K562 (cell line): Measurements from ENCODE around the gene ADAMTSL3. TPM values are rescaled to one million over a fixed set of nuclear protein-coding genes. Genes with fewer than 3 reads are reported as not detected.

Experiments
- ATAC-seq: fragments of 200-7000 bp; cut with Tn5 transposase; 3 replicates; pipeline ENCODE4 v1.9.1; 2020; ENCODE audit warnings: moderate library complexity
- BruUV-seq: library from RNA; stranded (reverse); fragments of 400-500 nt; replicated peaks from 2 replicates; lab custom pipeline; 2021; lab: Mats Ljungman, UMichigan
- CTCF ChIA-PET: fragments of 300-600 bp; formaldehyde crosslinking; extraction: SDS; loops from one replicate; lab custom pipeline; 2021; ENCODE audit warnings: low intra/inter-chr PET ratio; lab: Yijun Ruan, JAX
- POLR2A ChIA-PET: fragments of 300-600, 350-650 bp; sonication (Branson Sonifier 250); formaldehyde crosslinking; extraction: SDS; loops from one replicate; lab custom pipeline; 2021; ENCODE audit warnings: antibody characterized with exemption, inconsistent platforms; lab: Yijun Ruan, JAX
- DNase-seq, 4 experiments: peaks; one replicate each; pipeline versions ENCODE4 v3.0.0 to v3.0.0-alpha.2; 2011 to 2018; ENCODE audit warnings: low spot score in 3 of 4, mixed read lengths in 3 of 4; ENCODE audit errors: extremely low read depth in 1 of 4
- FAIRE-seq: peaks from 2 replicates; lab custom pipeline; 2011; peaks lifted over from hg19 to GRCh38; lab: Jason Lieb, UNC
- H2AFZ ChIP-seq: 2 replicates; pipeline ENCODE4 v1.6.0; 2011; ENCODE audit warnings: low read depth, low read length, control low read depth, inconsistent platforms
- H3K27ac ChIP-seq: fragments of 200-600 bp; 3 replicates; pipeline ENCODE4 v1.8.0; 2011; ENCODE audit warnings: low read depth, mild to moderate bottlenecking, control low read depth, inconsistent platforms, low read length, moderate library complexity, mixed read lengths; ENCODE audit errors: extremely low read depth
- H3K27me3 ChIP-seq, 2 experiments: fragments of 300-600 bp in 1 of 2; 2 replicates in 1 of 2; 3 replicates in 1 of 2; pipeline versions ENCODE4 v1.6.0 to v1.8.0; 2011; ENCODE audit warnings: inconsistent platforms in 2 of 2, low read length in 2 of 2, mild to moderate bottlenecking in 1 of 2, mixed read lengths in 1 of 2, moderate library complexity in 1 of 2; ENCODE audit not compliant: control insufficient read depth in 2 of 2, insufficient read depth in 2 of 2
- H3K36me3 ChIP-seq: fragments of 300-600 bp; 3 replicates; pipeline ENCODE4 v1.8.0; 2011; ENCODE audit warnings: mild to moderate bottlenecking, low read length, inconsistent platforms; ENCODE audit not compliant: control insufficient read depth, insufficient read depth
- H3K4me1 ChIP-seq, 2 experiments: fragments of 200-600 bp in 1 of 2; replicated peaks in 1 of 2; 2 replicates in 1 of 2; 3 replicates in 1 of 2; pipeline versions ENCODE4 v1.5.1 to v1.8.0; 2011; ENCODE audit warnings: inconsistent platforms in 2 of 2, low read length in 2 of 2, mild to moderate bottlenecking in 1 of 2, mixed read lengths in 1 of 2, moderate library complexity in 1 of 2; ENCODE audit not compliant: control insufficient read depth in 2 of 2, insufficient read depth in 2 of 2
- H3K4me2 ChIP-seq: 2 replicates; pipeline ENCODE4 v1.6.1; 2011; ENCODE audit warnings: low read length, control low read depth, inconsistent platforms, mixed read lengths; ENCODE audit not compliant: insufficient read depth
- H3K4me3 ChIP-seq: fragments of 200-600 bp; sonication (generic), shearing (Covaris generic); 2 replicates; pipeline ENCODE4 v1.5.1; 2016; ENCODE audit warnings: control low read depth, inconsistent platforms
- H3K79me2 ChIP-seq: fragments of 200-600 bp; 3 replicates; pipeline ENCODE4 v1.8.0; 2011; ENCODE audit warnings: low read length, inconsistent platforms; ENCODE audit not compliant: control insufficient read depth, insufficient read depth
- H3K9ac ChIP-seq, 2 experiments: 2 replicates each; pipeline versions ENCODE4 v1.6.0 to v1.6.1; 2011; ENCODE audit warnings: low read depth in 2 of 2, low read length in 2 of 2, control low read depth in 1 of 2, inconsistent platforms in 1 of 2, mild to moderate bottlenecking in 1 of 2, mixed read lengths in 1 of 2; ENCODE audit not compliant: insufficient read depth in 1 of 2
- H3K9me1 ChIP-seq: one replicate; pipeline ENCODE4 v1.6.0; 2011; ENCODE audit warnings: inconsistent platforms, mild to moderate bottlenecking, low read length, moderate library complexity; ENCODE audit not compliant: control insufficient read depth, insufficient read depth
- H3K9me3 ChIP-seq: replicated peaks from 2 replicates; pipeline ENCODE4 v1.5.1; 2011; ENCODE audit warnings: low read depth, low read length, inconsistent platforms; ENCODE audit not compliant: control insufficient read depth, insufficient read depth
- H4K20me1 ChIP-seq: replicated peaks from 2 replicates; pipeline ENCODE4 v1.6.1; 2011; ENCODE audit warnings: low read length, inconsistent platforms, mixed read lengths; ENCODE audit not compliant: control insufficient read depth, insufficient read depth
- CEBPB ChIP-seq: fragments of 450-650 bp; IDR thresholded peaks from 2 replicates; pipeline ENCODE4 v1.6.1; 2016; ENCODE audit warnings: missing genetic modification characterization, missing compliant biosample characterization
- CGGBP1 ChIP-seq: fragments of 250-450 bp; sonication (Bioruptor Pico); IDR thresholded peaks from 2 replicates; pipeline ENCODE4 v1.9.0; 2021; ENCODE audit warnings: mild to moderate bottlenecking
- CREB3L1 ChIP-seq: fragments of 450-650 bp; IDR thresholded peaks from 2 replicates; pipeline ENCODE4 v1.6.1; 2014; ENCODE audit warnings: low read depth, mild to moderate bottlenecking, moderate library complexity, borderline replicate concordance
- DIDO1 ChIP-seq: fragments of 450-650 bp; IDR thresholded peaks from 2 replicates; pipeline ENCODE4 v1.6.1; 2016; ENCODE audit warnings: low read depth, missing biosample characterization, missing genetic modification characterization
- DLX4 ChIP-seq: fragments of 250-450 bp; sonication (Bioruptor Pico); IDR thresholded peaks from 2 replicates; pipeline ENCODE4 v1.6.1; 2021; ENCODE audit warnings: mild to moderate bottlenecking
- FIP1L1 ChIP-seq: fragments of 200-400 bp; formaldehyde crosslinking; IDR thresholded peaks from 2 replicates; pipeline ENCODE4 v1.6.1; 2018; ENCODE audit warnings: mild to moderate bottlenecking, low read depth, low read length; ENCODE audit not compliant: poor library complexity, severe bottlenecking
- HNRNPUL1 ChIP-seq: fragments of 200-400 bp; formaldehyde crosslinking; IDR thresholded peaks from 2 replicates; pipeline ENCODE4 v1.6.1; 2017; ENCODE audit warnings: low read length
- NFE2L1 ChIP-seq: fragments of 450-650 bp; IDR thresholded peaks from 2 replicates; pipeline ENCODE4 v1.6.1; 2016; ENCODE audit warnings: missing genetic modification characterization, low read depth, mild to moderate bottlenecking, missing compliant biosample characterization, moderate library complexity, borderline replicate concordance
- RBM34 ChIP-seq: fragments of 200-400 bp; formaldehyde crosslinking; IDR thresholded peaks from 2 replicates; pipeline ENCODE4 v1.6.1; 2018; ENCODE audit warnings: low read length, borderline replicate concordance; ENCODE audit not compliant: insufficient read depth
- RNF2 ChIP-seq: sonication (generic); IDR thresholded peaks from 2 replicates; pipeline ENCODE4 v1.6.1; 2016
- SNIP1 ChIP-seq: fragments of 450-650 bp; IDR thresholded peaks from 2 replicates; pipeline ENCODE4 v1.7.1; 2017; ENCODE audit warnings: low read depth, mild to moderate bottlenecking
- THAP12 ChIP-seq: fragments of 250-450 bp; sonication (Bioruptor Pico); IDR thresholded peaks from 2 replicates; pipeline ENCODE4 v1.9.0; 2021; ENCODE audit warnings: mild to moderate bottlenecking, inconsistent platforms
- ZNF165 ChIP-seq: fragments of 250-450 bp; sonication (Bioruptor Pico); IDR thresholded peaks from 2 replicates; pipeline ENCODE4 v1.4.0; 2020; ENCODE audit warnings: borderline replicate concordance
- ZNF695 ChIP-seq: fragments of 450-650 bp; formaldehyde crosslinking; IDR thresholded peaks from 2 replicates; pipeline ENCODE4 v1.4.0; 2020; ENCODE audit warnings: mild to moderate bottlenecking, moderate library complexity
- WGBS: fragments of 100-300 bp; shearing (Covaris generic); methylation state at CpG from one replicate; pipeline ENCODE4 v1.1.6; 2016; ENCODE audit warnings: low coverage, mixed read lengths; ENCODE audit not compliant: insufficient coverage; ENCODE audit errors: missing lambda C conversion rate; 5-methylcytosine and 5-hydroxymethylcytosine counted together
- in situ Hi-C: fragments of 300-500 bp; cut with MboI; formaldehyde crosslinking; loops from 4 replicates; pipeline ENCODE4 v1.15.0; 2018; ENCODE audit warnings: inconsistent platforms, mixed read lengths
- intact Hi-C: fragments of 100-400 bp; cut with micrococcal nuclease; formaldehyde crosslinking; loops from 2 replicates; pipeline ENCODE4 v1.14.2; 2022
- polyA plus RNA-seq, 8 experiments: library from polyadenylated mRNA; depleted of rRNA in 4 of 8; stranded (reverse) in 5 of 8; unstranded in 3 of 8; fragments of >200 nt; fragmentation: Nextera tagmentation in 2 of 8; fragmentation: Illumina TruSeq in 1 of 8; extraction: Ambion mirVana in 2 of 8; extraction: Trizol in 1 of 8; gene quantifications; 2 replicates each; pipeline versions ENCODE4 v1.2.1 to v1.2.3, GENCODE V29; 2011 to 2014; ENCODE audit warnings: inconsistent platforms in 1 of 8, missing spikeins in 1 of 8
- total RNA-seq, 7 experiments: library from RNA; depleted of rRNA in 6 of 7; stranded (reverse); fragments of >200 nt in 6 of 7; fragmentation: Illumina TruSeq in 2 of 7; extraction: Trizol in 2 of 7; gene quantifications; 2 replicates each; pipeline versions ENCODE4 v1.2.1 to v1.2.3, GENCODE V29; 2011 to 2021; ENCODE audit warnings: low replicate concordance in 1 of 7

ADAMTSL3 gene
- total and polyA plus RNA-seq, 9 of the 15 experiments (the other 6 are each of a cell fraction or from before 2014, with no cell fraction given): 0.01 to 0.18 (median 0.07) TPM; not detected in 3

- Histone ChIP-seq H3K79me2 (no peaks in the 10 kb centered on the region), H3K27me3 (no peaks in the 10 kb centered on the region), H2AFZ (no peak overlapping the region), H3K4me3 (no peak overlapping the region), H3K4me2 (no peak overlapping the region), H3K9me1 (no peaks in the 10 kb centered on the region), H3K9me3 (no peaks in the 10 kb centered on the region), H3K36me3 (no peaks in the 10 kb centered on the region), H3K27ac (no peak overlapping the region), H4K20me1 (no peaks in the 10 kb centered on the region), H3K4me1 (no peaks in the 10 kb centered on the region), H3K9ac (no peak overlapping the region)
- 0% methylated on average over 1 of the region's 1 CpG for WGBS
- POLR2A ChIA-PET: no interaction called here
- BruUV-seq: no TSS peak
- ATAC-seq (no peak), FAIRE-seq (no peak), DNase-seq (no peak)
- intact Hi-C loops: no loop called here
- in situ Hi-C loops: no loop called here
- CTCF ChIA-PET: no interaction called here
- TF ChIP-seq DIDO1 (tag): no peak
- TF ChIP-seq RNF2: no peak
- TF ChIP-seq SNIP1: no peak
- no peak for TF ChIP-seq NFE2L1 (tag)
- no peak for TF ChIP-seq RBM34
- TF ChIP-seq ZNF165: no peak
- TF ChIP-seq ZNF695: no peak
- no peak for TF ChIP-seq CGGBP1 (CRISPR knock-in tag)
- no peak for TF ChIP-seq HNRNPUL1
- TF ChIP-seq CREB3L1: no peak
- TF ChIP-seq FIP1L1: no peak
- no peak for TF ChIP-seq THAP12 (CRISPR knock-in tag)
- TF ChIP-seq CEBPB (tag): no peak
- no peak for TF ChIP-seq DLX4
Measured at GRCh38 chr15:83866692-83867091, 212.8 kb downstream of the ADAMTSL3 start.
